Right lung (tissue), 5 donors: ENCODE measurements around the gene B3GAT1. TPM values are rescaled to one million over a fixed set of nuclear protein-coding genes. Genes with fewer than 3 reads are reported as not detected.

Experiments used
- DNase-seq, 2 donors: peaks; one replicate each; pipeline ENCODE4 v3.0.0-alpha.2; 2013
- polyA plus RNA-seq, 5 donors: library from polyadenylated mRNA; unstranded; fragments of 120-200 nt; gene quantifications; one replicate each; pipeline versions ENCODE4 v1.2.1 to v1.2.3, GENCODE V29; 2013; ENCODE audit warnings: inconsistent platforms in 1 of 5, low replicate concordance in 1 of 5; ENCODE audit not compliant: insufficient read length in 5 of 5, insufficient read depth in 1 of 5

B3GAT1 gene
- polyA plus RNA-seq, 5 donors, result 0.35 to 0.56 (median 0.42) TPM

DNA sequence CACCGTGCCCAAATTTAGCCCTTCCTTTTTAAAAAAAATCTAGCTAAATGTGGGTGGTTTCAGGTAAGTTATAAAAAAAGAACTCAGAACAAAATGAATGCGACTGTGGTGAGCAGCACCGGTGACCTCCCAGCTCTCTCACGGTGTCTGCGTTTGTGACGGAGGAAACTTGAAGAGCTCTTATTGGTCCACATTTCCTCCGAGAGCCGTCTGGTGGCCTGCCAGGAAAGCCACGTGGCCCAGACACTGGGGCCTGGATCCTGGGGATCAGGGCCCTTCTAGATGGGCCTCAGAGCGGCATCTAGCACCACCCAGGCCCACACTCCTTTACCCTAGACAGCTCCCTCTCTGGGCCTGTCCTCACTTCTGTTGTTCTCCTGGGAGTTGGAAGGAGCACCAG, 39.5 kb downstream of the B3GAT1 start:
- DNase-seq, result no peak

DNA sequence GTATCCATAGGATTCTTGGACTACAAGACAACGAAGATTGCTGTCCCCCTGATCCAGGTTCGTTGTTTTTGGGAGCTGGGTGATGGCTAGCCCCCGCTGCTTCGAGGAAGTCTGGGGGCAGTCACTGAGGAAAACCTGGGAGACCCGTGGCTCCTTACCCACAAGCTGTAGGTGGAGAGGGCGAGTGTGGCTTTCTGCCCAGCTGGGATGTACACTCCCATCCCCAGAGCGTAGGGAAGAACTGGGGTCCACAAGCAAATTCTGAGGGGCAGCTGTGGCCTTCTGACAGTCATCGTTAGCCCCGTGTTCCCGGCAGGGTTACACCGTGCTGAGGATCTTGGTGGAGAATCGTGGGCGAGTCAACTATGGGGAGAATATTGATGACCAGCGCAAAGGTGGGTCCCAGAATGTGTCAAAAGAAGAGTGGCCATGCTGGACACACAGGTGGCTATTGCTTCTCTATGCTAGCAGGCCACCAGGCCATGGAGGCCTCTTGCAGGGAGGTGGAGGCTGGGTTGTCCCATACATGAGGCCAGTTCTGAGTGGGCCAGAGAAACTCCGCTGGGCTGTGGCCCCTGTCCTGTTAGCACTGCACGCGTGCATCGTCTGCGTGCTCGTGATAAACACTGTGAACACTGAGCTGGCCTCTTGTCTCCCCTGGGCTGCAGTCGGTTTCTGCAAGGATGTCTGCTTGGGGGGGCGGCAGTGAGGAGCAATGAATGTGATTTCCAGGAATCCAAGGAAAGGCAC, 40.4 kb downstream of the B3GAT1 start:
- no peak for DNase-seq

DNA sequence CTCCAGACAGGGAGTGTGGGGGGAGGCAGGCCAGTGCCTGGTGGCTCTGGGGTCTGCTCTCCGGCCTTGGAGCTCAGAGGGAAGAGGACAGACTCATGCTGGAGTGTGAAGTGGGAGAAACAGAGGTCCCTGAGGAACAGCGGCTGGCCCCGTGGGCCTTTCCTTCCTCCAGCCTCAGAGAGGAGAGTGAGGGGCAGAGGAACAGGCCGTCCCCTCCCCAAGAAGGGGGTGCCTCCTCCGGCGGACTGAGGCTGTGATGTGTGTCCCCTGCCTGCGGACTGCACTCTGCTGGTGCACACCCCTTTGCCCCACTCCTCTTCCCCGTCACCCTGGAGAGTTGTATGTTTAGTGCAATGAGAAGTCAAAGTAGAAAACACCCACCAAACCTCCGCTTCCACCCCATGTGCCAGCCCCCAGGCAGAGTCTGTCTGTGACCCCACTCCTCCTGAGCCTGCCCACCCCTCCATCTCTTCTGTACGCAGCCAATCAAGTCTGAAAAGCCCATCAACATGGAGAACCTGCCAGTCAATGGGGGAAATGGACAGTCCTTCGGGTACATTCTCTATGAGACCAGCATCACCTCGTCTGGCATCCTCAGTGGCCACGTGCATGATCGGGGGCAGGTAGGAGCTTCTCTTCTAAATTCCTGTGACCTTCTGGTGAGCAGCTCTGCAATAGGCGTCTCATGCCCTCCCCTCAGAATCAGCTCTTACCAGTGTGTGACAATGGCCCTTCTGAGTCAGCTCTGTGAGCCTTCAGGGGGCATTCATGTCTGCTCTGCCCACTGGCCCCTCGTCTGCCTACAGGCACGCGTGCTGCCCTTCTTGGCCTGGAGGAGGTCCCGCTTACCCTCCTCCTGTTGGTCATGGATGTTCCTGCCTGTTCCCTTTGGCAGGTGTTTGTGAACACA, 41.3 kb downstream of the B3GAT1 start:
- no peak for DNase-seq

DNA sequence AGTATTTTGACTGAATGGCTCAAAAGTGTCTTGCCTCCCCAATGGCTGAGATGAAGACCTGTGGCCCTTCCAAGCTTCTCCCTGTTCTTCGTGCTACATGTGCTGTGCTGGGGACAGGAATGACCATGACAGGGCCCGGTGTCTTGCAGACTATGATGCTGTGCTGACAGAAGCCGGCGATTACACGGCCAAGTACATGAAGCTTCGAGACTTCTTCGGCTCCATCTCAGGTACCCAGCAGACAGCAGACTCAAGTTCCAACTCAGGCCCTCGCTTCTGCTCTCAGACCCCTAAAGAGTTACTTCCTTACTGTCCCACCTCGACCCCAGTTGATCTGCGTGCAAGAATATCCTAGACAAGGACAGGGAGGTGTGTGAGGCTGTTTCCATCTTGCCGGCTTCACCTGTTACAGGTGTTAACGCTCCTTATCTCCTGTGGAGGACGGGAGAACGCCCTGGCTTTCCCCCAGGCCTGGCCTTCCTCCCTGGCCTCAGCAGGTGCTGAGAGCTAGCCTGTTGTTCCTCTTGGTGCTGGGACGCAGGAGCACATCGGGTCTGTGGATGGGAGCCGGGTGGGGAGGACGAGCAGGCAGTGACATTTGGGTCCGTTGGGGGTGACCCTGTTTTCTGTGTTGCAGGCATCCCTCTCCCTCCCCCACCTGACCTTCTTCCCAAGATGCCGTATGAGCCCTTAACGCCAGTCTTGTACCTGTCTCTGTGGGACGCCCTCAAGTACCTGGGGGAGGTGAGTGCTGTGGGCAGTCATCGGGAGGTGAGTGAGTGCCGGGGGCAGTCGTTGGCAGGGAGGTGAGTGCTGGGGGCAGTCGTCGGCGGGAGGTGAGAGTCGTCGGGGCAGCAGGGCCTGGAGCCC, 42.2 kb downstream of the B3GAT1 start:
- DNase-seq, result no peak

DNA sequence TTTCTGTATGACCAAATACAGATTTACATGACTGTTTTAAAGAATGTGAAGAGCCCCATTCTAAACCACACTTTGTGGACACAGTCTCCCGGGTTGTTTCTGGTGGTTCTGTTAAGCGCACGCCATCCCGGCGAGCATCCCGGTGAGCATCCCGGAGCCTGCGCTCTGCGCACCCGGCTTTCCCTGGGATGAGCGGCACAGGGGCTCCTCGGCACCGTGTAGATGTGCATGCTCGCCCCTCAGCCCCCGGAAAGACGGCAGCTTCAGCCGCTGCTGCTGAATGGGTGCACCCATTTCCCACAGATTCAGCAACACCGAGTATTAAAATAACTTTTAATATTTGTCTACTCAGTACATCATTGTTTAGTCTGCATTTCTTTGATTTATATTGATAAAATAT, 44.3 kb downstream of the B3GAT1 start:
- no peak for DNase-seq

DNA sequence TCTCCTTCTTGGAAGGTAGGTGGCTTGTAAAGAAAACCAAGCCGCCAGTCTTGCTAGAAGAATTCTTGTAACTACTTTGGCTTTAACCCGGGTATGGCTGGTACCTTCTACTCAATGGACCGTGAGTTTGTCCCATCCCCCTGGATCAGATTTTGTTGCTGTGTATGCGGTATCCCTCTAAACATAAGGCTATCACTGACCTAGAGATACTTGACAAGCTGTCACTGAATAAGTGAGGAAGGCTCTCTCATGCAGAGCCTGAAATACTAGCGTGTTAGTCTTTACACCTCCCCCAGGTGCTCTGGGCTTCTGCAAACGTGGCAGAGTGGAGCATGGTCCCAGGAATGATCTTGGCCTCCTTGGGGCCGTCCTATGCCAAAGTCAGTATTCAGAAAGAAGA, 45.8 kb downstream of the B3GAT1 start:
- no peak for DNase-seq

DNA sequence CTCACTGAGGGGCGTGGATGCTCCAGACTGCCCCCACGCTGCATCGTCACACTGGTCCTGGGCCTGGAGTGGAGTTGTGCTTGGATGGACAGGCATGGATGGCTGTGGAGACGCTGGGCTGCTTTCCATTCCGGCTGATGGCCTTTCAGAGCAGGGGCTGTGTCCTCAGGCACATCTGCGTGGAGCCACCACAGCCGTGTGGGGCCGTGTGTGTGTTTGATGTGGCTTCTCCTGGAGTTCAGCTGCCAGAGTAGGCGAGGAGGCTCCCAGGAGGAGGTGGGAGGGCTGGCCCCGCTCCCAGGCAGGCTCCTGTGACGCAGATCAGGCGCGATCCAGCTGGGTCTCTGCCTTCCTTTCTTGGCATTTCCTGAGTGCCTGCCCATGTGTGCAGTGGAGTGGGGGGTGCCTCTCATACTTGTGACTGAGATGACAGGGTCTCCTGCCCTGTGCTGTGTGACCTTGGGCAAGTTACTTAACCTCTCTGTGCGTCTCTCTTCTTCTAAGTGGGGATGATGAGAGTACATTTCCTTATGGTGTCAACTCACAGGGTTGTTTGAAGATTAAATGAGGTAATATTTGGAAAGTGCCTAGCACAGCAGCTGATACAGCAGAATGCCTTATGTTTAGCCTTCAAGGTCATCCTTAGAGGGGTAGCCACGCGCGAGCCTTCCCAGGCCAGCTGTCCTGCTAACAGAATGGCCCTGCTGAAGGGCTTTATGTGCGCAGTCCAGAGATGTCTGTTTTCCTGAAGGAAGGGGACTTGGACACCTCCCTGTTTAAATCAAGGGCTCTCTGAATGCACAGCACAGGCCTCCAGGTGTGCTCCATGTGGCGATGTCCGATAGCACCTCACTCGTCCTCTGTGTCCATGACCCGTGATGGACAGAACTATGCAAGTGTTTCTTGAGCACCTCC, 46.8 kb downstream of the B3GAT1 start:
- no peak for DNase-seq

DNA sequence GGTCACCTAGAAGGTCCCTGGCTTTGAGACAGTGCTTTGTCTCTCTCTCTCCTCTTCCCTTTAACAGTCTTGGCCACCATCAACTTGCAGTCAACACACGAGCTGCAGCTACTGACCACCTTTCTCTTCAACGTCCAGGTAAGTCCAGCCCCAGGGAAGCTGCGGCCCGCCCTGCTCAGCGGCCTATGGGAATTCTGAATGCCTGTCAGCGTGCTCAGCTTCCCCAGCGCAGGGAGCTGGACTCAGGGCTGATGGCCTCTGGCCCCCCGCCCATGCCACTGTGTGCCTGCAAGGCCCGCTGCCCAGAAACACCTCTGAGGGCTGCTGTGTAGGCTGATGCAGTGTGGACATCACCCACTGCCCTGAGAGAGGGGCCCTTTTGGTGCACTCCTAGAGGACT, 47.8 kb downstream of the B3GAT1 start:
- no peak for DNase-seq

DNA sequence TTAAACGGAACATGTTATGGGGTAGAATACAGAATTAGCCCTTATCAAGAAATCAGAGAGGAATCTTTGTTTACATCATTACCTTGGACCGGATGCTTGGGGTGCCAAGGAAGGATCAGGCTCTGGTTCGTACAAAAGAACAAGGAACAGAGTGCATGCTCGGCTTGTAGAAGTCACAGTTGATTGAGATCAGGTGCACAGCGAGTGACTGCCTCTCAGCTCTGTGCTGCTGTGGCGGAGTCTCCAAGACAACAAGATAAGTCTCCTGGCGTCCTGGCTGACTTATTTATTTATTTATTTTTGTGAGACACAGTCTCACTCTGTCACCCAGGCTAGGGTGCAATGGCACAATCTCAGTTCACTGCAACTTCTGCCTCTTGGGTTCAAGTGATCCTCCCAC, 48.5 kb downstream of the B3GAT1 start:
- DNase-seq, result no peak

DNA sequence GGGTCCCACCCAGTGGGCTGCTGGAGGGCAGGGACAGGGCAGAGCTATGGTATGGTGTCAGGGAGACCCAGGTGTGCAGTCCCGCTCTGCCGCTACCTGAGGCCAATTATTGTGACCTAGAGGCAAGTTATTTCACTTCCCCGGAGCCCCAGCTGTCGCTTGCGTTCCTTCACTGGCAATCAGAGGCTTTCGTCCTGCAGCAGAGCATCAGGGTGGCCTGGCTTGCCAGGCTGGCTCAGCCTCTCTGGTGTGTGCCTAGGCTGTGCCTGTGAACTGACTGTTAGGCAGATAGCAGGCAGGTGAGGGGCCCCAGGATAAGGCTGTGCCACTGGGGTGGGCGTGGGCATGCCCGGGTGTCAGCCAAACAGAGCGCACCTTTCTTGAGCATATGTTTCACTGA, 48.9 kb downstream of the B3GAT1 start:
- DNase-seq, result no peak

DNA sequence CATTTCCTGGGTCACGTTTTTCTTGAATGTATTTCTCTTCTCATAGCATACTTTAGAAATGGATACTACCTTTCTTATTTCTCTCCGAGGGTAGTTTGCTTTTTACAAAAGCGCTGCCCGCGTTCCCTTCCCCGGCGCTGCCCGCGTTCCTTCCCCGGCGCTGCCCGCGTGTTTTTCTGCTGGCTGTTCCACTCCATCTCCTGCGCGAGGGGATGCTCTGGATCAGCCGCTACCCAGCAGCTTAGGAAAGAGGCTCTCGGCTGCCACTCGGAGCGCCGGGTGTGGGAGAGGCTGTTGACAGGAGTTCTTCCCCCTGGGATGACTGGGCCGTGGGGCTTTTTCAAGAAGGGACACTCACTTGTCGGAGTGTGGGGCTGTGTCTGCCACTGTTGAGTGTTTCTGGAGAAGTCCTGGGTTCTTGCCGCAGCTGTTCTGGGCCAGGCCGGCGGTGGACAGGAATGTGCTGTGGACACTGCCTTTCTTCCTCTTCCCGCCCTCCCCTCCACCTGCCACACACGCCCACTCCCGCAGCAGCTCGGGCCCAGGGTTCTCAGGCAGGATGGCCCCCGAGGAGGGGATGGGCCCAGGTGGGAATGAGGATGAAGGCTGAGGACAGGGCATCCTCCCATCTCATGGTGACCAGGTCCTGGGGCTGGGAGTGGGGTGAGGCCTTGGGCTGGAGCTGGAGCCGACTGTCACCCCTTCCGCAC, 49.7 kb downstream of the B3GAT1 start:
- DNase-seq, result no peak

DNA sequence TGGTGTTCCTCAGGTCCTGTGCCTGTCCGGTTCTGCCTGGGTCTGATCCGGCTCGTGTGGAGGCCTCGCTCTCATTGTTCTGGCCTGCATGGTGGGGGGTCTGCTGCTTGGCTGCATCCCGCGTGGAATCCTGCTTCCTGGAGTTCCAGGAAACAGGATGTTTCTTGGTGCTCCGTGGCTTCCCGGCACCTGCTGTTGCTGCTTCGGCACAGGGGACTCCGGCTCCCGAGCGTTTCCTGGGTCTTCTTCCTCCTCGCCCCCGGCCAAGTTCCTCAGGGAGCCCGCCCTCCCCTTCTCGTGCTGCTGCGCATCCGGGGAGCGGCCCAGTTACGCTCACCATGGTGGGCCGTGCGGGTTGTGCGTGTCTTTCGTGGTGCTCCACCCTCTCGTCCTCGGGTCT, 50.4 kb downstream of the B3GAT1 start:
- no peak for DNase-seq

DNA sequence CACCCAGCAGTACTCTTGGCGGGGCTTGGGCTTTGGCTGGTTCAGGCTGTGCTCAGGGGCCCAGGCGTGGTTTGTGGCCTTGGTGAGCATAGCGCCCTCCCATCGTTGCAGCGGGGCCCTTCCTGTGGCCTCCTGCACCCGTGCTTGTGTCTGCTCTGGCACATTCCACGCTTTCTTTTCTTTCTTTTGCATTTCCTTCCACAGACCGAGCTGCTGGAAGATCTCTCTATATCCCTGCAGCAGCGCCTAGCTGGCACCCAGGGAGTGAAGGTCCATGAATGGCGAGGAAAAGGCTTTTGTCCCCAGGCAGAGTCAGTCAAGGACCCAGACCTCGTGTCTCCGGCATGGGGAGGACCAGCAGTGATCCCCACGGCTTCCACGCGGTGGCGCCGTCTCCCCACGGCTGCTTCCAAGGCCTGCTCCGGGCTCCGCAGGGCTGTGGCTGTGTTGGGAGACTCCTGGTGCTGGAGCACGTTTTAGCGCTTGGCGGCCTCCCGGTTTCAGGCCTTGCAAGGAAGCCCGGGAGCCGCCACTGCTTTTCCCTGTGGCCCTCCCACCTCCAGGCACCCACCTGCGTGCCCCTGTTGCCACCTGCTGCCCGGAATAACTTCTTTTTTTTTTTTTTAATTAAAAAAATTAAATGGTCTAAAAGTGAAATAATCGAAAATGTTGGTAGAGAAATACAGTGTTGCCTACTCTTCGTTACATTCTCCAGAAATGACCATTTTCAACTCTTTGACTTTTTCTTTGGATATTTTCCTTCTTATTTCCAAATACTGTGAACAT, 51.8 kb downstream of the B3GAT1 start:
- peak; percentile 61 to 62 for DNase-seq

DNA sequence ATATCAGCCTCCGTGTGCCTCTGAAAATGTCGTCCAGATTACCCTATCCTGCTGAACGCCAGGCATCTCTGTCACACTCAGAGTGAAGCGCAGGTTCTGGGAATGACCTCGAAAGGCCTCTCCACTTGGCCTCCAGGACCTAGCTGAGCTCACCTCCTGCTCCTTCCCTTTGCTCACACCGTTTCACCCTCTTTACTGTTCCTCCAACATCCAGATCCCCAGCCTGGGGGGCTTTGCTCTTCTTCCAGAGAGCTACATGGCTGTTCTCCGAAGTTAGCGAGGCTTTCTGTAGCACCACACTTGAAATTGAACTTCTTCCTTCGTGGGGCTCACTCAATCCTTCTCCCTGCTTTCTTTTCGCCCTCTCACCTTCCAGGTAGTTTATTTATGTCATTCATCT, 52.4 kb downstream of the B3GAT1 start:
- DNase-seq, result no peak

DNA sequence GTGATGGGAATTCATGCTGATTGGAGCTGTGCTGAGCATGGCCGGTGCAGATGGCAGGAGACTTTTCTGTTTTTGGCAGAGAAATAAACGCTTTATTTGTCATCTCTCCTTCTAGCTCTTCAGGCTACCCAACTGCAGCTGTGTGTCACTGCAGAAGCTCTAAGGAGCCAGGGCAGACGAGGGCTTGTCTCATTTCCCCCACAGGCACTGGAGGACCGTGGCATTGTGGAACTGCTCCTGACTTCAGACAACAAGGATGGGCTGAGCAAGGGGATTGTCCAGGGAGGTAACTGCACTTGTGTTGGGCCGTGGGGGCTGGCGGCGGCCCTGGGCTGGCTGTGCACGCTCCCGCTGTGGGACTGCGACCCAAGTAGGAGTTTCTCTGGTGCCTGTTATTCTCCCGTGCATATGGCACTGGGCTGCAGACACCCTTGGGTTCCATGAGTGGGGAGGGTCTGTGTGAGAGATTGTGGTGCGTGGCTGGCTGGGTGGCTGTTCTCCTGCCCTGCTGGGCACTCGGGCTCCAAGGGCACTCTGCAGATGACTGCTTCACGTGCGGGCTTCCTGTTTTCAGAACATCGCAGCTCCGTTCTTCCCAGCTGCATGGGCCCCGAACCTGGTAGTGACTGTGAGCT, 53.1 kb downstream of the B3GAT1 start:
- no peak for DNase-seq

DNA sequence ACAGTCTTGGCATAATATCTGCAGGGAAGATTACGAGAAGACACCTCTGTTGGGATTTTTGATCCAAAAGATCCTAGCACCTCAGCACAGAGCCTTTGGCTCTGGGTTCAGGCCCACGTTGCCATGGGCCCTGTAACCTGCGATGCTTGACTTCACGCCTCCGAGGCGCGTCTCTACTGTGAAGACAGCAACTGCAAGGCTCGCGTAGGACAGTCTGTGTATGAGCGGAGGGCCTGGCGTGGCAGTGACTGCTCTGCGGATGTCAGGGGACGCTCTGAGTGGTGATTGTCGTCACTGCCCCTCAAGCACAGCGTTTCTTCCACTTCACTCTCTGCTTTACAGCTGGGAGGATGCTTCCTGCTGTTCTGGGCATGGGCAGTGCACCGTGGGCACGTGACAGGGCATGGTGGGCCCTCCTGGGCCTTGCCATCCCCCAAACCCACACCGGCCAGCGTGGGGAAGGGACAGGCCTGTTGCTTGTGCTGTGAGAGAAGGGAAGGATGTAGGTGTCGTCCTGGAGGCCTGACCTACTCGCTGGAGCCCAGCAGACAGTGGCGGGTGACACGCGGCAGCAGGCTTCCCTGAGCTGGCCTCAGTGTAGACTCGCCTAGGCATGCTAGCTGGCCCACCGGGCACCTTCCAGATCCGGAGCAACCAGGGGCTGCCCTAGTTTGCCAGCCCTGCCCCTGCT, 53.7 kb downstream of the B3GAT1 start:
- no peak for DNase-seq

DNA sequence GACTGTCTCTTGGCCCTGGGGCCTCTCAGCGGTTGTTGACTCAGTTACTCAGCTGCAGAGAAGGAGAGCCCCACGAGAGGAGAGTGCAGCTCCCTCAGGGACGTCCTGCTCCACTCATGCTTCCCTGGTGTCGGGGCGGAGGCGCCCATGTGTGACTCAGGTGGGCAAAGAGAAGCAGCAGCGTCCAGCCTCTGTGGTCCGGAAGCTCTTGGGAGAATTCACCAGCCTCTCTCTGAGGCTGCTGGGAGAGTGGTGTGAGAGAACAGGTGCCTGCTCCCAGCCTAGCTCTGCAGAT, 54.5 kb downstream of the B3GAT1 start:
- no peak for DNase-seq

DNA sequence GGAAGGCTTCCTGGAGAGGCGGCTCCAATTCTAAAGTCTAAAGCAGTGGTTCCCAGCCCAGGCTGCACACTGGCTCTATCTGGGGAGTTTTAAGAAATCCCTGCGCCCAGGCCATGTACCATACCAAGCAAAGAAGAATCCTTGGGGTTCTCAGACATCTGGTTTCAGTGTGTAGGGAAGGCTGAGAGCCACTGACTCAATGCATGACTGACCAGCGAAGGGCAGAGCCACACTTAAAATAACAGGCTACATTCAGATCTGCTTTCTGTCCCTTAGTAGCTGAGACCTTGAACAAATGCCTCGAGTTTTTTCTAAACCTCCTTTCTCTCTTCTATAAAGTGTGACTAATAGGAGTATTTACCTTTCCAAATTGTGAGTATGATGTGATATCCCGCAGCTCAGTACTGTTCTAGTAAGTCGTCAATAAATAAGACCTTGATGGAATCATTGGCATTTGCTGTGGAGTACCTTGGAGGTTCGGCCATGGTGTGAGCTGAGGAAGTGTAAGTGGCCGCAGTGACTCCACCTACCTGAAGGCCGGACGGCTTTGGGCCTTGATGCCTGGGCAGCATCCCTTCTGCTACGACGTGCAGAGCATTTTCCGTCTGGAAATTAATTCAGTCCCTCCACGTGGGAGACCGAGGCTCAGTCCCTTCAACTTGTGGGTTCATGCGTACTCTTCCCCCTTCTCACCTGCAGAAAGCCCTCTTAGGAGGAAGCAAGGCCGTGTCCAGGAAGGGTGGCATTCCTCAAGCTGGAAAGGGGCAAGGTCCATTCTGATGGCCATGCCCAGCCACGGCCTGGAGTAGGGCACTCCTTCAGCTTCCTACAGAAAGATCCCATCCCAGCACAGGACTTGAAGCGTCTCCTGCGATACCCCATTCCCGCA, 55.1 kb downstream of the B3GAT1 start:
- DNase-seq, result no peak
